Activated CD8-positive, alpha-beta T cell treated with anti-CD3 and anti-CD28 coated beads for 36 hours (primary cell): ENCODE data around the gene CAMTA1. TPM values are rescaled to one million over a fixed set of nuclear protein-coding genes. Genes with fewer than 3 reads are reported as not detected.

Source experiments
- ATAC-seq: fragments of 200-7000 bp; cut with Tn5 transposase; one replicate; pipeline ENCODE4 v1.10.0; 2021; ENCODE audit warnings: mild to moderate bottlenecking, moderate library complexity
- CTCF ChIA-PET: fragments of 350-600 bp; sonication (Branson Sonifier 250); formaldehyde crosslinking; loops from one replicate; lab custom pipeline; 2021; ENCODE audit warnings: antibody characterized with exemption; lab: Charles Lee
- POLR2A ChIA-PET: fragments of 350-600 bp; sonication (Branson Sonifier 250); formaldehyde crosslinking; loops from one replicate; lab custom pipeline; 2021; ENCODE audit warnings: antibody characterized with exemption; lab: Charles Lee
- DNase-seq: peaks from one replicate; pipeline ENCODE4 v3.0.0-alpha.2; 2020
- H3K27ac Mint-ChIP-seq: one replicate; pipeline ENCODE4 v1.8.0; 2021; ENCODE audit warnings: mild to moderate bottlenecking, mixed read lengths
- H3K27me3 Mint-ChIP-seq: one replicate; pipeline ENCODE4 v1.8.0; 2021; ENCODE audit warnings: mixed read lengths
- H3K36me3 Mint-ChIP-seq: one replicate; pipeline ENCODE4 v1.8.0; 2021; ENCODE audit warnings: low read depth, mixed read lengths
- H3K4me1 Mint-ChIP-seq: one replicate; pipeline ENCODE4 v1.8.0; 2021; ENCODE audit warnings: low read depth, mixed read lengths
- H3K4me3 Mint-ChIP-seq: one replicate; pipeline ENCODE4 v1.8.0; 2021; ENCODE audit warnings: mild to moderate bottlenecking, moderate library complexity, mixed read lengths
- H3K9me3 Mint-ChIP-seq: one replicate; pipeline ENCODE4 v1.8.0; 2021; ENCODE audit warnings: mixed read lengths
- intact Hi-C: fragments of 100-400 bp; cut with micrococcal nuclease; formaldehyde crosslinking; loops from one replicate; pipeline ENCODE4 v1.10.0; 2022
- total RNA-seq, 2 experiments: library from RNA; stranded (reverse); gene quantifications; one replicate each; pipeline ENCODE4 v1.2.3, GENCODE V29; 2021
- TF ChIP-seq, protein P1 (sequence below): fragments of 200-600 bp; IDR thresholded peaks from one replicate; pipeline ENCODE4 v1.8.0; 2022; ENCODE audit warnings: antibody characterized with exemption, mild to moderate bottlenecking

Gene CAMTA1
- total RNA-seq, 2 experiments from 2014 or later, result 67.7 to 70.9 TPM

DNA sequence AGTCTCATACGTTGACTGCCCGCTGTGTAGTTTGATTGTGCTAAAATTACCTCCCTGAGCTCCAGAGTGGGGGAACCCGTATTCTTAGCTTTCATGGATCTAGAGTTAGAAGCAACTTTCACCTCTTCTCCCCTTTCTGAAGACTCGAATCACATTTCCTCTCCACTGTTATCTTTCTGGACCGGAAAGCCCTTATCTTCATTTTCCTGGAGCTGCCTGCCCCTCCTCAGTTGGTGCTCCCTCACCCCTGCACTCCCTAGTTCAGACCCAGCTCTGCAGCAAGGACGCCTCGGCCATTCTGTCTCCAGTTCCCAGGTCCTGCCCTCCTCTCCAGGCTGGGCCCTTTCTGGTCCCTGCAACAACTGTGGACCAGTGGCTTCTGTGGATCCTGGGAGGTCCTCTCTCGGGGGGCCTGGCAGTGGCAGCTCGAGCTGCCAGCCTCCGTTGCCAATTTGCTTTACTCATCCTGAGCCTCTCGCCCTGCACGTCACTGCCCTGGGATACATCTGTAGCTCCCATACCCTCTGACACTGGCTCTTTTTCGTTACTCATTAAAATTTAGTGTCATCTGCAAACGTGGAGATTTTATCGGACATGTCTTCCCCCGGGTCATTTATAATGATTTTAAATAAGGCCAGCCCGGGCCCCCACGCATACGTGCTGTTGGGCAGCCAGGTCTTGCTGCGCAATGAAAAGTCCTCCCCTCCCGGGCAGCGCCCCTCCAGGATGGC lies 844.4 kb downstream of the CAMTA1 start:
- no peak for DNase-seq
- intact Hi-C loops, result no loop called here
- ATAC-seq, result no peak
- TF ChIP-seq, protein P1, sequence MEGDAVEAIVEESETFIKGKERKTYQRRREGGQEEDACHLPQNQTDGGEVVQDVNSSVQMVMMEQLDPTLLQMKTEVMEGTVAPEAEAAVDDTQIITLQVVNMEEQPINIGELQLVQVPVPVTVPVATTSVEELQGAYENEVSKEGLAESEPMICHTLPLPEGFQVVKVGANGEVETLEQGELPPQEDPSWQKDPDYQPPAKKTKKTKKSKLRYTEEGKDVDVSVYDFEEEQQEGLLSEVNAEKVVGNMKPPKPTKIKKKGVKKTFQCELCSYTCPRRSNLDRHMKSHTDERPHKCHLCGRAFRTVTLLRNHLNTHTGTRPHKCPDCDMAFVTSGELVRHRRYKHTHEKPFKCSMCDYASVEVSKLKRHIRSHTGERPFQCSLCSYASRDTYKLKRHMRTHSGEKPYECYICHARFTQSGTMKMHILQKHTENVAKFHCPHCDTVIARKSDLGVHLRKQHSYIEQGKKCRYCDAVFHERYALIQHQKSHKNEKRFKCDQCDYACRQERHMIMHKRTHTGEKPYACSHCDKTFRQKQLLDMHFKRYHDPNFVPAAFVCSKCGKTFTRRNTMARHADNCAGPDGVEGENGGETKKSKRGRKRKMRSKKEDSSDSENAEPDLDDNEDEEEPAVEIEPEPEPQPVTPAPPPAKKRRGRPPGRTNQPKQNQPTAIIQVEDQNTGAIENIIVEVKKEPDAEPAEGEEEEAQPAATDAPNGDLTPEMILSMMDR, result no peak
- peaks cover 24% of the 10 kb centered on the region for H3K27me3 Mint-ChIP-seq
- no peak overlapping the region for H3K4me3 Mint-ChIP-seq
- no peaks in the 10 kb centered on the region for H3K36me3 Mint-ChIP-seq
- POLR2A ChIA-PET, result interaction anchor here (0.9 kb wide), 1 partner anchor 65 kb away, joined by 3 read pairs; no protein-coding TSS in a partner anchor
- H3K4me1 Mint-ChIP-seq, result no peaks in the 10 kb centered on the region
- CTCF ChIA-PET, result no interaction called here
- H3K9me3 Mint-ChIP-seq, result no peaks in the 10 kb centered on the region
- H3K27ac Mint-ChIP-seq, result no peak overlapping the region

DNA sequence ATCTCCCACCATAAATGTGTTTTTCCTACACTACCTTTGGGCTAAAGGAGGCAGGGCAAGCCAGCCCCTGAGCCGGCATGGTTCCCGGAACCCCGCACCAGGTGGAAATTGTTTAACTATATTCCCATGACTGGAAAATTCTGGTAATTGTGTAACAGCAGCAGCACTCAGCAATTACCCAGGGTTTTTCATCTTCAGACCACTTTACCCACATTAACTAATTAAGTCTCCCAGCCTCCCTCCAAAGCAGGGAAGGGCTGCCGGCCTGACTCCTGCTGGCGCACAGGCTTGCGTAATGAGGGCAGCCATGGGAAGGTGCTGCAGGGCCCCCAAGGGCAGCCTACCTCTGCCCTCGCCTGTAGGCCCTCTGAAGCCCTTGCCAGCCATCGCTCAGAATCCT lies 845.1 kb downstream of the CAMTA1 start:
- CTCF ChIA-PET, result no interaction called here
- intact Hi-C loops, result no loop called here
- no peaks in the 10 kb centered on the region for H3K9me3 Mint-ChIP-seq
- H3K36me3 Mint-ChIP-seq, result no peaks in the 10 kb centered on the region
- DNase-seq, result no peak
- H3K27me3 Mint-ChIP-seq, result peaks cover 22% of the 10 kb centered on the region
- TF ChIP-seq, protein P1, result no peak
- no peaks in the 10 kb centered on the region for H3K4me1 Mint-ChIP-seq
- no peak overlapping the region for H3K4me3 Mint-ChIP-seq
- POLR2A ChIA-PET, result no interaction called here
- no peak overlapping the region for H3K27ac Mint-ChIP-seq
- ATAC-seq, result no peak

DNA sequence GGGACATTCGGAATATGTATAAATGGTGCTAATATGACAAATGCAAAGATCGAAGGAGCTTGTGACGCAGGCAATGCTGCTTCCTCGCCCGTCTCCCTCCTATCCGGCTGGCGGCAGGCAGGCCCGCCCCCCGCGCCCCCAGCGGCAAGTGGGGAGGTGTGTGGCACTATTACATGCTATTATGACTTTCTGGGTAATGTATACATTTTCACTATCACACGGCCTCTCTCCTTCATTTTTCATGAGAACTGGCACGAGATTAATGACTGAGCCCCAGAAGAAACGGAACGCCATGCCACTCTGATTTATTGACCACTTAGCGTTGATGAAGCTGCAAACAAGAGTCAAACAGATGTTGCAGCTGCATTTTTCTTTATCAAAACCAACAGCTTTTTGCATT lies 846.9 kb downstream of the CAMTA1 start:
- CTCF ChIA-PET, result no interaction called here
- Mint-ChIP-seq H3K27ac (no peak overlapping the region), H3K4me1 (no peaks in the 10 kb centered on the region), H3K4me3 (no peak overlapping the region), H3K27me3 (peaks cover 18% of the 10 kb centered on the region), H3K36me3 (no peaks in the 10 kb centered on the region), H3K9me3 (no peaks in the 10 kb centered on the region)
- TF ChIP-seq, protein P1, result no peak
- DNase-seq, result peak; percentile 17
- intact Hi-C loops, result no loop called here
- ATAC-seq, result no peak
- POLR2A ChIA-PET, result no interaction called here

DNA sequence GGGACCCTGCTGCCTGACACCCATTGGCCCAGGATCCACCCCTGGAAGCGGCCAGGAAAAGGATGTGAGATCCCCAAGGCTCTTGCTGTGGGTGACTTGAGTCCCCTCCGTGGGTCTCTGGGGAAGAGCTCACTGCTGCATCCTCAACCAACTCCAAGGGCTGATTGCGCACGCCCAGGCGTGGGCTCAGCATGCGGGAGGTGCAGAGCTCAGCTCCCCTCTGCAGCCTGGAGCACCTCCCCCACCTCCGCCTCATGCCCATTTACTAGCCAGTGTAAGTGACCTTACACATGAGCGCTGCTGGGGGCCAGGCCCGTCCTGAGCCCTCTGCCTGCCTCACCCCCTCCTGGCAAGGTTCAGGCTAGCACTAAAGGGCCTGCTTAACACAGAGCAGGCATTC lies 847.4 kb downstream of the CAMTA1 start:
- intact Hi-C loops, result no loop called here
- no peaks in the 10 kb centered on the region for H3K4me1 Mint-ChIP-seq
- POLR2A ChIA-PET, result no interaction called here
- H3K27ac Mint-ChIP-seq, result no peak overlapping the region
- H3K4me3 Mint-ChIP-seq, result no peak overlapping the region
- no peak for ATAC-seq
- TF ChIP-seq, protein P1, result no peak
- peaks cover 16% of the 10 kb centered on the region for H3K27me3 Mint-ChIP-seq
- H3K9me3 Mint-ChIP-seq, result no peaks in the 10 kb centered on the region
- DNase-seq, result no peak
- CTCF ChIA-PET, result no interaction called here
- no peaks in the 10 kb centered on the region for H3K36me3 Mint-ChIP-seq

DNA sequence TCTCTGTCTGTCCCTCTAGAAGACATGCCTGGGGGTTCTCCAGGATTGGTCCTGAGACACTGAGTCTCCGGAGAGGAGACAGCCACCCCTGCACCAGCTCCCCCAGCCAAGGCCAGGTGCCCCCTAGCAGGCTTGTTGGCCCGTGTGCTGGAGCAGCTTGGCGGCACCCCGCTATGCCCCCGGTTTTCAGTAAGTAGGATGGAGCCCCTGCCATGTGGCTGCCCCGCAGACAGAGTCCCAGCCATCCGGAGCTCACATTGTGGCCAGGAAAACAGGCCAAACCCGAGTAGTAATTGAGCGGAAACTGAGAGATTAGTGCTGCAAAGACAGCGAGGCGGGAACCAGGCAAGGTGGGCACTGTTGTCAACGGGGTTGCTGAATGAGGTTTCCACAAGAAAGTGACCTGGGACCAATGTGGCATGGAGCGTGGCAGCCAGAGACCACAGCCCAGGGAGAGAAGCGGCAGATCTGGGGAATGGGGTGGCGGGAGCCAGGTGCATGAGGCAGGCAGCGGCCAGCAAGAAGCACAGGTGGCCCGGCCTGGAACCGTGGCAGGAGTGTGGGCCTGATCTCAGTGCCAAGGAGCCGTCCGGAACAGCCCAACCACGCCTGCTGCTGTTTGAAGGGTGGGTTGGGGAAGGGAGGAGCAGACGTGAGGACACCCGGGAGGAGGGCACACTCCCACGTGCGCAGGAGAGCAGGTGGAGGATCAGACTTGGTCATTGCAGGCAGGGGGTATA lies 848.4 kb downstream of the CAMTA1 start:
- POLR2A ChIA-PET, result interaction anchor here (0.5 kb wide), 1 partner anchor 62 kb away, joined by 5 read pairs; no protein-coding TSS in a partner anchor
- H3K4me1 Mint-ChIP-seq, result no peaks in the 10 kb centered on the region
- intact Hi-C loops, result no loop called here
- peaks cover 16% of the 10 kb centered on the region for H3K27me3 Mint-ChIP-seq
- no peak overlapping the region for H3K27ac Mint-ChIP-seq
- TF ChIP-seq, protein P1, result no peak
- no peaks in the 10 kb centered on the region for H3K9me3 Mint-ChIP-seq
- no peak overlapping the region for H3K4me3 Mint-ChIP-seq
- no peak for ATAC-seq
- DNase-seq, result no peak
- H3K36me3 Mint-ChIP-seq, result no peaks in the 10 kb centered on the region
- CTCF ChIA-PET, result interaction anchor here (1.3 kb wide), 1 partner anchor 337 kb away, joined by 3 read pairs; no protein-coding TSS in a partner anchor
